ENCODE data around the gene VSNL1. TPM values are rescaled to one million over a fixed set of nuclear protein-coding genes. Genes with fewer than 3 reads are reported as not detected.
"Not testable (repeated sequence)": the region's sequence is repeated elsewhere in the genome, so short reads cannot be mapped to it uniquely, and the experiment has no call there.

The VSNL1 gene
- total RNA-seq, 1 experiment from 2014 or later: not detected

GRCh38 chr2:17541531-17541950 lies 1.0 kb downstream of the VSNL1 start:
- no peak for DNase-seq (ENCODE audit: low read depth)

- DNase-seq (ENCODE audit: low read depth): no peak
Measured at GRCh38 chr2:17542471-17542870, 2.0 kb downstream of the VSNL1 start.

GRCh38 chr2:17543131-17543660 lies 2.7 kb downstream of the VSNL1 start:
- DNase-seq (ENCODE audit: low read depth): no peak

GRCh38 chr2:17543848-17544247 lies 3.4 kb downstream of the VSNL1 start:
- peak; percentile 19 for DNase-seq (ENCODE audit: low read depth)

GRCh38 chr2:17544256-17544655 lies 3.8 kb downstream of the VSNL1 start:
- DNase-seq (ENCODE audit: low read depth): peak; percentile 66

DNA sequence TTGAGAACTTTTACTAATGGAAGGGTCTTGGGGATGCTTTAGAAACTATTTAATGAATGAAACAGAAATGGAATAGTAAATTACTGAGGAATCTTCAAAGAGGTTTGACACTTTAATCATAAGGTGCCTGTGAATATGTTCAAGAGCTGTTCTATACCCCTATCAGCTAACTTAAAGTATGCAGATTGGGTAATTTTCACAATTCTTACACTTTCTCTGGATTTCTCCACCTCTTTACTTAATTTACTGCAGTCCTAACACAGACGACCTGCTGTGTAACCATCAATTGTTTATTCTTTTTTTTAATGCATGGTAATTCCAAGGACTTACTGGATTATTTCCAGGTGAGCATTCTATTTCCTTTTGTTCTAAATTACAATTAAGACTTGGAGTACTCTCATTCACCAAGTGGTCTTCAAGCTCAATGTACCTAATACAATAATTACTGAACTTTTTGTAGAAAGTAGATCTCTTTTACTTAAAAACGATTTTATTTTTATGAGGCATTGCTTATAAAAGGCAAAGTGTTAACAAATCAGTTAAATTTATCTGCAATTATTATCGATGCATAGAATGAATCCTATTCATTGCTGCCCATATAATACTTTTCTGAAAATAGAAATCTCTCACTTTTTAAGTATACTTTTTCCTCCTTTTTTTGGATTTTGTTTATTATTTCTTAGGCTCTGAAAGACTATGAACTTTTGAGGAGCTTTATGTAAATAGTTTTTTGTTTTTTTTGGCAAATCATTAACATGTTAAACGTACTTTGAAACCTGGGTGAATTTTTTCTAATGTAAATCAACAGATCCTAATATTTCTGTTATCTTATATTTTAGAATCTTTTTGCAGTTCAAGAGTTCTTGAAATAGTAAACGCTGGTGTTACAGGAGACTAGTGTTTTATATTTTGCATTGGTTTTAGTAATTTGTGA lies 5.5 kb downstream of the VSNL1 start:
- DNase-seq (ENCODE audit: low read depth): no peak

- no peak for DNase-seq (ENCODE audit: low read depth)
Measured at GRCh38 chr2:17547237-17547636, 6.7 kb downstream of the VSNL1 start.

GRCh38 chr2:17547737-17548136 lies 7.2 kb downstream of the VSNL1 start:
- DNase-seq (ENCODE audit: low read depth): no peak

- no peak for DNase-seq (ENCODE audit: low read depth)
Measured at GRCh38 chr2:17550907-17551306, 10.4 kb downstream of the VSNL1 start.

DNA sequence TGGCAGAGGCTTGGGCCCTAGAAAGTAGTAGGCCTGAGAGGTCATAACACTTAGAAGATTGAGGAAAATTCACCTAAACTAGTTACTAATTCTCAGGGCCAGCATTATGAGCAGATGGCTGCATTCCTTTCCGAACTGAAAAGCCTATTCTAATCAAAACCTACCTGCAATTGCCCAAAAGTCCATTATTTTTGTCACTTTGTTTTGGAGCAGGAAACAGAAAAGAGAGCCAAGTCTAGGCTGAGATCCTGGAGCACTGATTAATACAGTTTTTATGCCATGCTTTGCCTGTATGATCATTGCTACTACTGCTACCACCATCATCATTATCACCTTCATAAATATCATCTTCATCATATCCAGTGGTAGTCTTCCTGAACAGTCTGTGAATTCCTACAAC lies 14.7 kb downstream of the VSNL1 start:
- no peak for DNase-seq (ENCODE audit: low read depth)

- no peak for DNase-seq (ENCODE audit: low read depth)
Measured at GRCh38 chr2:17557596-17557995, 17.1 kb downstream of the VSNL1 start.

- DNase-seq (ENCODE audit: low read depth): no peak
Measured at GRCh38 chr2:17558053-17558452, 17.6 kb downstream of the VSNL1 start.

GRCh38 chr2:17558878-17559277 lies 18.4 kb downstream of the VSNL1 start:
- DNase-seq (ENCODE audit: low read depth): no peak

DNA sequence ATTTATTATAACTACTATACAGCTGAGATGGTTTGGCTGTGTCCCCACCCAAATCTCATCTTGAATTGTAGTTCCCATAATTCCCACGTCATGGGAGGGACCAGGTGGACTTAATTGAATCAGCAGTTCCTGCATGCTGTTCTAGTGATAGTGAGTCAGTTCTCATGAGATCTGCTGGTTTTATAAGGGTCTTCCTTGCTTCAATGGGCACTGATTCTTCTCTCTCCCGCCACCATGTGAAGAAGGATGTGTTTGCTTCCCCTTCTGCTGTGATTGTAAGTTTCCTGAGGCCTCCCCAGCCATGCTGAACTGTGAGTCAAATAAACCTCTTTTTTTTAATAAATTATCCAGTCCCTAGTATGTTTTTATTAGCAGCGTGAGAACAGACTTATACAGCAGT lies 25.2 kb downstream of the VSNL1 start:
- not testable (repeated sequence) for DNase-seq (ENCODE audit: low read depth)

GRCh38 chr2:17571681-17572080 lies 31.2 kb downstream of the VSNL1 start:
- DNase-seq (ENCODE audit: low read depth): peak; percentile 54

DNA sequence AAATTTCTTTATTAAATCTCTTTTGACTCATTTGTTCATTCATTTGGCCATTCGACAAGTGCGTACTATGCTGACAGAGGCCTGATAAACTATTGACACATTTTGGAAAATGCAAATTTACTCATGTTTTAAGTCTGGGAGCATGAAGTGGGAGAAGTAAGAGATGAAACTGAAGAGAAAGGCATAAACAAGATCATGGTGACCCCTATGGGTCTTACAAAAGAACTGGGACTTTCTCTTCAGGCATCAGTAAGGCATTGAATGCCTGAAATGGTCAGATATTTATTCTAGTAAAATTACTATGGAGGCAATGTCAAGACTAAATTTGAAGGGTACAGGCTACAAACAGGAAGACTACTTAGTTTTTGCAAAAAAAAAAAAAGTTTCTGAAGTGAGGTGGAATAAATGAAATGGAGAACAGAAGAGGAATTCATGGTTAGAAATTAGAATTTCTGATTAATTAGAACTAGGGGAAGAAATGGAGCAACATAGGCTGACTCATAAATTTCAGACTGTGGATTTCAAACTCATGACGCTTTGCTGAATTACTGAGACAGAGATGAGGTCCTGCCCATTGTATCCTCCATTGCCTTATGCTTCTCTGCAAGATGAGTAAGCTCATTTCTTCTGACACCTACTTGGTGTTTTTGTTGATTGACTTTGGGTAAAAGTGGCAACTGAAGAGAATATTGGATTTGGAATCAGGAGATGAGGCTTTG lies 32.7 kb downstream of the VSNL1 start:
- DNase-seq (ENCODE audit: low read depth): no peak

DNA sequence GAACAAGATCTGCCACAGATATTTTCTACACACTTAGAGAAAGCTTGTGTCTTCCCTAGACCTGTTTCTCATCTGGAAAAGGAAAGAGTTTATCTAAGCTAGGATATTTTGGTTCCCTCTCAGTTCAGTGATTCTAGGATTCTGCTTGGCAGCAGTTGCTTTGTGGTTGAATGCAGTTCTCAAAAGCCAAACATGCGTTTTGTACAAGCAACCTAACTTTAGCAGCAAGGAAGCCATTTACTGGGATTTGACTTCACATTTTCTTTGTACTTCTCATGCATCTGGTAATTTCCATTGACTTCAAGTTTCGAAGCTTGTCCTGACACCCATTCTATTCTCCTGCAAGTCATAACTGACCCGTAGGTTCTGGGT lies 33.3 kb downstream of the VSNL1 start:
- DNase-seq (ENCODE audit: low read depth): no peak

DNA sequence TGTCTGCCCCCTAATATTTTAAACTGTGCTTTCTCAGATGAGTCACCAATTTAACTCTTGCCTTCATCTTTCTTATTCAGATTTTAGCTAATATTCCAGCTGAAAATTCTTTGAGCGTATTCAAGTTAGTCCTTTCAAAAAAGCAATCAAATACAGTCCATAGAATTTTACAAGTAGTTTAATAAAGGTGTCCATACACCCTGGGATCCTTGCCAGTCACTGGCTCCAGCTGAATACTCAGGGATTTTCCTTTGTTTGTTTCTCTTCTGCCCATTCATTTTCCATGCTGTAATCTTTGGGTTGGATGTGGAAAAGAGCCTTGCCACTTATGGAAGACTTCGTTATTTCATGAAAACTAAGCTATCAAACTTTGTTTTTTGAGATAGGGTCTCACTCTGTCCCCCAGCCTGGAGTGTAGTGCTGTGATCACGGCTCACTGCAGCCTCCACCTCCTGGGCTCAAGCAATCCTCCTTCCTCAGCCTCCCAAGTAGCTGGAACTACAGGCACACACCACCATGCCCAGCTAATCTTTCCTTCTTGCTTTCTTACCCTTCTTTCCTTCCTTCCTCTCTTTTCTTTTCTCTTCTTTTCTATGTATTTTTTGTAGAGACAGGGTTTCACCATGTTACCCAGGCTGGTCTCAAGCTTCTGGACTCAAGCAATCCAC lies 34.0 kb downstream of the VSNL1 start:
- DNase-seq (ENCODE audit: low read depth): no peak

DNA sequence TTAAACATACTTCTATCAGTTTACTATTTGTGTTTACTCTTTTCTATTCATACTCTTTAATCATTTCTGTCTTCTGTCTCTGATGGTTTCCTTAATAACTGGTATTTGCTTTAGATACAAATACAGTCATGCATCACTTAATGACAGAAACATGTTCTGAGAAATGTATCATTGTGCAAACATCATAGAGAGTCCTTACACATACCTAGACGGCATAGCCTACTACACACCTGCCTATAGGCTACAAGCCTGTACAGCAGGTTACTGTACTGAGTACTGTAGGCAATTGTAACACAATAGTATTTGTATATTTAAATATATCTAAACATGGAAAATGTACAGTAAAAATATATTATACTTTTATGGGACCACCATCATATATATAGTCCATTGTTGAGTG lies 36.3 kb downstream of the VSNL1 start:
- no peak for DNase-seq (ENCODE audit: low read depth)

DNA sequence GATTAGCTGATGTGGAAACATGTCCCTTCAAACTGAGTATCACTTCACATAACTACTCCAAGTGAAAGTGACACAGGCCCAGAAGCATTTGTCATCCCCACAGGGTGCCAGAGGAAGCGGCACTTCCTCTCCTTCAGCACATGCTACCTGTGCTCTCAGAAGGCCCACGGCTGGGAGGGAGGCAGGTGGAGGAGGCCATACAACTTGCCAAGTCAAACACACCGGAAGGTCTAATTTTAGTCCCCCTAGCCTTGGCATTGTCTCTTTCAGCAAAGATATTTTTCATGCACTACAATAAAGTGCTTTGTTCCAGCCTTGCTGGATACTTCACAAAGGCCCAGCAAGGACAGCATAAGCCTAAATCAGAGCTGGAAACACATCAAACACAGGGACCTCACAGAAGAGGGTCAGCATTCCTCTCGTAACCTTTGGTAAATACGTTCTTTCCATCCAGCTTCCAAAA lies 38.0 kb downstream of the VSNL1 start:
- DNase-seq (ENCODE audit: low read depth): no peak

GRCh38 chr2:17579605-17580318 lies 39.3 kb downstream of the VSNL1 start:
- DNase-seq (ENCODE audit: low read depth): no peak
